ENCODE data around the gene ESYT1.

GRCh38 chr12:56160894-56161689 is 33.0 kb downstream of the ESYT1 start:
- TF ChIP-seq ZBTB8A (tag by site-specific recombination; IDR thresholded peaks at IDR 0.05) (no peak), YY1 (tag by site-specific recombination; IDR thresholded peaks at IDR 0.05) (no peak), ZNF423 (tag by site-specific recombination; IDR thresholded peaks at IDR 0.05) (no peak), REST (tag by site-specific recombination; IDR thresholded peaks at IDR 0.05) (no peak), ZNF350 (tag by site-specific recombination; IDR thresholded peaks at IDR 0.05) (no peak), ZNF513 (tag by site-specific recombination; IDR thresholded peaks at IDR 0.05) (no peak), CTCF (tag by site-specific recombination; IDR thresholded peaks at IDR 0.05) (no peak), TCF7L2 (IDR thresholded peaks at IDR 0.05; ENCODE audit: borderline replicate concordance, low read depth, low read length) (no peak)
